Endodermal cell (in vitro differentiated cells): ENCODE data around the gene ACBD3. TPM values are rescaled to one million over a fixed set of nuclear protein-coding genes. Genes with fewer than 3 reads are reported as not detected.
A peak's percentile ranks its signal among the peaks of the same experiment; 100 is the strongest.

Source experiments
- DNase-seq: peaks from one replicate; pipeline ENCODE4 v3.0.0-alpha.2; 2017
- H3K27ac ChIP-seq: 2 replicates; pipeline ENCODE4 v1.5.1; 2013; ENCODE audit warnings: mild to moderate bottlenecking, low read depth, low read length, moderate library complexity
- H3K27me3 ChIP-seq: 2 replicates; pipeline ENCODE4 v1.6.1; 2013; ENCODE audit warnings: mild to moderate bottlenecking, low read length, moderate library complexity; ENCODE audit not compliant: insufficient read depth, control insufficient read depth, poor library complexity, severe bottlenecking
- H3K36me3 ChIP-seq: 2 replicates; pipeline ENCODE4 v1.7.0; 2013; ENCODE audit warnings: mild to moderate bottlenecking, low read length, moderate library complexity; ENCODE audit not compliant: control insufficient read depth, insufficient read depth
- H3K4me1 ChIP-seq: one replicate; pipeline ENCODE4 v1.7.0; 2013; ENCODE audit warnings: low read length; ENCODE audit not compliant: control insufficient read depth, insufficient read depth
- H3K4me3 ChIP-seq: 2 replicates; pipeline ENCODE4 v1.5.1; 2013; ENCODE audit warnings: mild to moderate bottlenecking, low read length, moderate library complexity
- H3K9ac ChIP-seq: 2 replicates; pipeline ENCODE4 v1.6.1; 2013; ENCODE audit warnings: mild to moderate bottlenecking, low read length, moderate library complexity; ENCODE audit not compliant: poor library complexity, severe bottlenecking; ENCODE audit errors: extremely low read depth
- H3K9me3 ChIP-seq: 2 replicates; pipeline ENCODE4 v1.6.1; 2013; ENCODE audit warnings: mild to moderate bottlenecking, low read length, moderate library complexity; ENCODE audit not compliant: control insufficient read depth
- H3K27ac Mint-ChIP-seq: 2 replicates; pipeline ENCODE4 v1.8.0; 2020; ENCODE audit warnings: mixed read lengths
- H3K27me3 Mint-ChIP-seq: 2 replicates; pipeline ENCODE4 v1.8.0; 2021; ENCODE audit warnings: mild to moderate bottlenecking, mixed read lengths; ENCODE audit not compliant: insufficient read depth
- H3K36me3 Mint-ChIP-seq: 2 replicates; pipeline ENCODE4 v1.8.0; 2020; ENCODE audit warnings: low read depth, mixed read lengths
- H3K4me1 Mint-ChIP-seq: 2 replicates; pipeline ENCODE4 v1.8.0; 2020; ENCODE audit warnings: mixed read lengths
- H3K4me3 Mint-ChIP-seq: 2 replicates; pipeline ENCODE4 v1.8.0; 2020; ENCODE audit warnings: mild to moderate bottlenecking, moderate library complexity, mixed read lengths
- H3K9me3 Mint-ChIP-seq: 2 replicates; pipeline ENCODE4 v1.8.0; 2020; ENCODE audit warnings: mild to moderate bottlenecking, mixed read lengths
- WGBS, 2 experiments: methylation state at CpG; one replicate each; pipeline versions ENCODE4 v1.1.5 to v1.1.7; 2013; ENCODE audit warnings: missing lambda C conversion rate in 2 of 2, mixed read lengths in 1 of 2; ENCODE audit not compliant: insufficient coverage in 1 of 2, insufficient read length in 1 of 2; 5-methylcytosine and 5-hydroxymethylcytosine counted together
- total RNA-seq, 2 donors: library from RNA; stranded (reverse); fragmentation: NEBNext Ultra II Directional in 1 of 2; extraction: Animal tissue kit (Norgen Biotek cat#: 25700) in 1 of 2; gene quantifications; 2 replicates in 1 of 2; 3 replicates in 1 of 2; pipeline ENCODE4 v1.2.1, GENCODE V29; 2021
- TF ChIP-seq, protein P1 (sequence below): fragments of 200-600 bp; sonication (generic); conservative IDR thresholded peaks from 2 replicates; pipeline ENCODE4 v1.5.0; 2021; ENCODE audit warnings: antibody characterized with exemption, mild to moderate bottlenecking

ACBD3 gene
- total RNA-seq, 2 donors from 2014 or later: 34.8 to 48.0 TPM

DNA sequence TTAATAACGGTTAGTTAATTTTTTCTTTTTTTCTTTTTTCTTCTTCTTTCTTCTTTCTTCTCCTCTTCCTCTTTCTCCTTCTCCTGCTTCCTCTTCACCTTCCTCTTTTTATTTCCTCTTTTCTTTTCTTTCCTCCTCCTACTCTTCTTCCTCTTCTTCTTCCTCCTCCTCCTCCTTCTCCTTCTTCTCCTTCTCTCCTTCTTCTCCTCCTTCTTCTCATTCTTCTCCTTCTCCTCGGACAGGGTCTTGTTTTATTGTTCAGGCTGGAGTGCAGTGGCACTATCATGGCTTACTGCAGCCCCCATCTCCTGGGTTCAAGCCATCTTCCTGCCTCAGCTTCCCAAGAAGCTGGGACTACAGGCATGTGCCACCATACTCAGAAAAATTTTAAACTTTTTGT, 13.4 kb upstream of the ACBD3 start:
- peaks cover 20% of the 10 kb centered on the region for H3K4me1 Mint-ChIP-seq
- H3K27me3 Mint-ChIP-seq: no peaks in the 10 kb centered on the region
- H3K9me3 Mint-ChIP-seq: no peaks in the 10 kb centered on the region
- Histone ChIP-seq H3K4me3 (no peak overlapping the region), H3K9me3 (no peaks in the 10 kb centered on the region), H3K27me3 (no peaks in the 10 kb centered on the region), H3K36me3 (no peaks in the 10 kb centered on the region), H3K4me1 (no peaks in the 10 kb centered on the region), H3K9ac (no peak overlapping the region), H3K27ac (no peak overlapping the region)
- DNase-seq: no peak
- no peak overlapping the region for H3K4me3 Mint-ChIP-seq
- TF ChIP-seq, protein P1, sequence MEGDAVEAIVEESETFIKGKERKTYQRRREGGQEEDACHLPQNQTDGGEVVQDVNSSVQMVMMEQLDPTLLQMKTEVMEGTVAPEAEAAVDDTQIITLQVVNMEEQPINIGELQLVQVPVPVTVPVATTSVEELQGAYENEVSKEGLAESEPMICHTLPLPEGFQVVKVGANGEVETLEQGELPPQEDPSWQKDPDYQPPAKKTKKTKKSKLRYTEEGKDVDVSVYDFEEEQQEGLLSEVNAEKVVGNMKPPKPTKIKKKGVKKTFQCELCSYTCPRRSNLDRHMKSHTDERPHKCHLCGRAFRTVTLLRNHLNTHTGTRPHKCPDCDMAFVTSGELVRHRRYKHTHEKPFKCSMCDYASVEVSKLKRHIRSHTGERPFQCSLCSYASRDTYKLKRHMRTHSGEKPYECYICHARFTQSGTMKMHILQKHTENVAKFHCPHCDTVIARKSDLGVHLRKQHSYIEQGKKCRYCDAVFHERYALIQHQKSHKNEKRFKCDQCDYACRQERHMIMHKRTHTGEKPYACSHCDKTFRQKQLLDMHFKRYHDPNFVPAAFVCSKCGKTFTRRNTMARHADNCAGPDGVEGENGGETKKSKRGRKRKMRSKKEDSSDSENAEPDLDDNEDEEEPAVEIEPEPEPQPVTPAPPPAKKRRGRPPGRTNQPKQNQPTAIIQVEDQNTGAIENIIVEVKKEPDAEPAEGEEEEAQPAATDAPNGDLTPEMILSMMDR: no peak
- WGBS, 2 experiments: 90 to 100% methylated on average over 1 to 2 of the region's 2 CpGs
- no peak overlapping the region for H3K27ac Mint-ChIP-seq
- H3K36me3 Mint-ChIP-seq: no peaks in the 10 kb centered on the region

- H3K27ac Mint-ChIP-seq: no peak overlapping the region
- WGBS, 2 experiments: 67 to 87% methylated on average over 1 of the region's 1 CpG
- H3K9me3 Mint-ChIP-seq: no peaks in the 10 kb centered on the region
- TF ChIP-seq, protein P1: no peak
- no peak for DNase-seq
- H3K36me3 ChIP-seq: no peaks in the 10 kb centered on the region
- no peak overlapping the region for H3K9ac ChIP-seq
- no peak overlapping the region for H3K4me3 ChIP-seq
- no peak overlapping the region for H3K4me3 Mint-ChIP-seq
- peaks cover 3% of the 10 kb centered on the region for H3K4me1 Mint-ChIP-seq
- no peaks in the 10 kb centered on the region for H3K36me3 Mint-ChIP-seq
- H3K27me3 ChIP-seq: no peaks in the 10 kb centered on the region
- H3K9me3 ChIP-seq: no peaks in the 10 kb centered on the region
- H3K4me1 ChIP-seq: no peaks in the 10 kb centered on the region
- no peak overlapping the region for H3K27ac ChIP-seq
- no peaks in the 10 kb centered on the region for H3K27me3 Mint-ChIP-seq
Observed at GRCh38 chr1:226195144-226195543, 8.6 kb upstream of the ACBD3 start.

- peaks cover 7% of the 10 kb centered on the region for H3K36me3 ChIP-seq
- Mint-ChIP-seq H3K36me3 (peaks cover 7% of the 10 kb centered on the region), H3K27me3 (no peaks in the 10 kb centered on the region), H3K9me3 (no peaks in the 10 kb centered on the region), H3K27ac (peak overlapping the region; percentile 20), H3K4me3 (peak overlapping the region; percentile 84), H3K4me1 (peaks cover 18% of the 10 kb centered on the region)
- 89 to 96% methylated on average over 6 to 7 of the region's 7 CpGs for WGBS, 2 experiments
- H3K4me3 ChIP-seq: peak overlapping the region; percentile 99
- no peak for DNase-seq
- no peak overlapping the region for H3K27ac ChIP-seq
- H3K27me3 ChIP-seq: no peaks in the 10 kb centered on the region
- H3K4me1 ChIP-seq: no peaks in the 10 kb centered on the region
- peak overlapping the region; percentile 79 for H3K9ac ChIP-seq
- H3K9me3 ChIP-seq: no peaks in the 10 kb centered on the region
- TF ChIP-seq, protein P1: no peak
Observed at GRCh38 chr1:226187380-226187779, 839 bp upstream of the ACBD3 start.
